Suppressor macrophage treated with lipopolysaccharide for 4 hours (primary cell): ENCODE measurements around the gene CKAP5.

Experiments
- DNase-seq: peaks from one replicate; pipeline ENCODE4 v3.0.0-alpha.2; 2020

The CKAP5 gene

DNA sequence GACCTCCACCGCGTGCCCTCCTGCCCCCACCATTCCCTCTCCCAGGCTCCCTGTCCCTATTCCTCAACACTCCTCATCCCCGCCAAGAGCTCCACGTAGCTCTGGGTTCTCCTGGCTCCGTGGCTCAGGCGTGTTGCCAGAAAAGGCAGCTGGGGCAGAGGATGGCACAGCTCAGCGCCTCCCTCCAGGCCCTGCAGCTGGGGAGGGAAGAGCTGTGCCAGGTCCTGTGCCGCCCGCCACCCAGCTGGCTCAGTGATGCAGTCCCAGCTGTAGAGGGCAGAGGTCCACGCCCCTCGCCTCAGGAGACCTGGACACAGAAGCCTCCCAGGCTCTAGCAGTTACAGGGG is 149.9 kb downstream of the CKAP5 start:
- no peak for DNase-seq

GRCh38 chr11:46695345-46696211 is 150.5 kb downstream of the CKAP5 start:
- DNase-seq = no peak

GRCh38 chr11:46694607-46695006 is 151.5 kb downstream of the CKAP5 start:
- no peak for DNase-seq

- no peak for DNase-seq
Observed at GRCh38 chr11:46694072-46694471, 152.0 kb downstream of the CKAP5 start.

GRCh38 chr11:46693597-46694012 is 152.5 kb downstream of the CKAP5 start:
- DNase-seq = no peak
